ENCODE data around the gene PLEKHA4. TPM values are rescaled to one million over a fixed set of nuclear protein-coding genes. Genes with fewer than 3 reads are reported as not detected.

The PLEKHA4 gene
- total and polyA plus RNA-seq, 9 donors = 18.3 to 96.5 (median 51.5) TPM

- no peaks in the 10 kb centered on the region for H3K36me3 ChIP-seq
- H3K27ac ChIP-seq = peak overlapping the region in 1 of 2 donors; percentile 23
- H3K4me1 ChIP-seq (ENCODE audit: insufficient read depth) = peaks cover 21% of the 10 kb centered on the region
- H3K9me3 ChIP-seq = no peaks in the 10 kb centered on the region
- WGBS, 3 donors = 91 to 94% (median 92%) methylated on average over 5 of the region's 5 CpGs
- no peaks in the 10 kb centered on the region for H3K27me3 ChIP-seq
- H3K4me3 ChIP-seq = no peak overlapping the region
- TF ChIP-seq EP300 (IDR thresholded peaks at IDR 0.05) (no peak), POLR2A (IDR thresholded peaks at IDR 0.05) (no peak), CTCF (IDR thresholded peaks at IDR 0.05) (no peak)
- no peak for DNase-seq
- intact Hi-C loops (cut with DNase I) = no loop called here
Observed at GRCh38 chr19:48817585-48818124, 50.8 kb downstream of the PLEKHA4 start.

- Histone ChIP-seq H3K4me3 (no peak overlapping the region), H3K9me3 (no peaks in the 10 kb centered on the region), H3K36me3 (no peaks in the 10 kb centered on the region), H3K4me1 (ENCODE audit: insufficient read depth) (peaks cover 22% of the 10 kb centered on the region), H3K27ac (peak overlapping the region in 1 of 2 donors; percentile 51), H3K27me3 (no peaks in the 10 kb centered on the region)
- no peak for TF ChIP-seq CTCF (IDR thresholded peaks at IDR 0.05)
- TF ChIP-seq POLR2A (IDR thresholded peaks at IDR 0.05) = no peak
- no peak for DNase-seq
- intact Hi-C loops (cut with DNase I) = no loop called here
- WGBS, 3 donors = 47 to 59% (median 55%) methylated on average over 14 of the region's 14 CpGs
Observed at GRCh38 chr19:48815870-48816501, 52.4 kb downstream of the PLEKHA4 start.

- 87 to 89% (median 87%) methylated on average over 6 of the region's 6 CpGs for WGBS, 3 donors
- intact Hi-C loops (cut with DNase I) = no loop called here
- no peak overlapping the region for H3K4me3 ChIP-seq
- TF ChIP-seq EP300 (IDR thresholded peaks at IDR 0.05) (no peak), POLR2A (IDR thresholded peaks at IDR 0.05) (no peak), CTCF (IDR thresholded peaks at IDR 0.05) (no peak)
- peaks cover 20% of the 10 kb centered on the region for H3K4me1 ChIP-seq (ENCODE audit: insufficient read depth)
- no peak for DNase-seq
- H3K9me3 ChIP-seq = no peaks in the 10 kb centered on the region
- peak overlapping the region in 1 of 2 donors; percentile 51 for H3K27ac ChIP-seq
- H3K27me3 ChIP-seq = no peaks in the 10 kb centered on the region
- H3K36me3 ChIP-seq = no peaks in the 10 kb centered on the region
Observed at GRCh38 chr19:48814895-48815294, 53.5 kb downstream of the PLEKHA4 start.

- Histone ChIP-seq H3K27ac (peak overlapping the region; percentile 89 to 90), H3K9me3 (no peaks in the 10 kb centered on the region), H3K36me3 (no peaks in the 10 kb centered on the region), H3K4me1 (ENCODE audit: insufficient read depth) (peaks cover 11% of the 10 kb centered on the region), H3K4me3 (no peak overlapping the region), H3K27me3 (no peaks in the 10 kb centered on the region)
- intact Hi-C loops (cut with DNase I) = no loop called here
- no peak for TF ChIP-seq EP300 (IDR thresholded peaks at IDR 0.05)
- TF ChIP-seq POLR2A (IDR thresholded peaks at IDR 0.05) = no peak
- TF ChIP-seq CTCF (IDR thresholded peaks at IDR 0.05) = no peak
- WGBS, 3 donors = 88 to 91% (median 89%) methylated on average over 21 of the region's 21 CpGs
- DNase-seq = peak in 4 of 5 donors; percentile 44 to 55 (median 50)
Observed at GRCh38 chr19:48813123-48813913, 55.1 kb downstream of the PLEKHA4 start.

Measured in ovary (tissue), 9 donors.